ENCODE data around the gene MRGPRX3.

DNA sequence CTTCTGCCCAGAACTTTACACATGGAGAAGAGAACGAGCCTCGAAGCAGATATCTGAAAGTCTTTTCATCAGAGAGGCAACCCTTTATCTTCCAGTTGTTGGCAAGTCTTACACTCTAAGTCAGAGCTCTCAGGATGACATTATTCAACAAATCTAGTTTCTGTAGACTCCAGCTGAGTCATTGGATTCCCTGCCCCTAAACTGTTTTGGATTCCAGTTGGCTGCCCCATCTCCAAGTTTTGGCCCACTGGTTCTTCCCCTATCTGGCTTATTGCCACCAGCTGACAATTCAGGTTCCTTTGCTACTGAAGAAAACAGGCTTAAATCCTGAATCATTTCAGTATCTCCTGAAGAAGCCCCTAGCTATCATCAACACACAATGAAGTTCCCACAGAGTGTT lies 40.6 kb upstream of the MRGPRX3 start:
- TF ChIP-seq, protein P1, sequence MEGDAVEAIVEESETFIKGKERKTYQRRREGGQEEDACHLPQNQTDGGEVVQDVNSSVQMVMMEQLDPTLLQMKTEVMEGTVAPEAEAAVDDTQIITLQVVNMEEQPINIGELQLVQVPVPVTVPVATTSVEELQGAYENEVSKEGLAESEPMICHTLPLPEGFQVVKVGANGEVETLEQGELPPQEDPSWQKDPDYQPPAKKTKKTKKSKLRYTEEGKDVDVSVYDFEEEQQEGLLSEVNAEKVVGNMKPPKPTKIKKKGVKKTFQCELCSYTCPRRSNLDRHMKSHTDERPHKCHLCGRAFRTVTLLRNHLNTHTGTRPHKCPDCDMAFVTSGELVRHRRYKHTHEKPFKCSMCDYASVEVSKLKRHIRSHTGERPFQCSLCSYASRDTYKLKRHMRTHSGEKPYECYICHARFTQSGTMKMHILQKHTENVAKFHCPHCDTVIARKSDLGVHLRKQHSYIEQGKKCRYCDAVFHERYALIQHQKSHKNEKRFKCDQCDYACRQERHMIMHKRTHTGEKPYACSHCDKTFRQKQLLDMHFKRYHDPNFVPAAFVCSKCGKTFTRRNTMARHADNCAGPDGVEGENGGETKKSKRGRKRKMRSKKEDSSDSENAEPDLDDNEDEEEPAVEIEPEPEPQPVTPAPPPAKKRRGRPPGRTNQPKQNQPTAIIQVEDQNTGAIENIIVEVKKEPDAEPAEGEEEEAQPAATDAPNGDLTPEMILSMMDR (IDR thresholded peaks at IDR 0.05): no peak
- TF ChIP-seq POLR2AphosphoS5 (IDR thresholded peaks at IDR 0.05; ENCODE audit: low read depth, low read length): no peak
- TF ChIP-seq, protein P2, sequence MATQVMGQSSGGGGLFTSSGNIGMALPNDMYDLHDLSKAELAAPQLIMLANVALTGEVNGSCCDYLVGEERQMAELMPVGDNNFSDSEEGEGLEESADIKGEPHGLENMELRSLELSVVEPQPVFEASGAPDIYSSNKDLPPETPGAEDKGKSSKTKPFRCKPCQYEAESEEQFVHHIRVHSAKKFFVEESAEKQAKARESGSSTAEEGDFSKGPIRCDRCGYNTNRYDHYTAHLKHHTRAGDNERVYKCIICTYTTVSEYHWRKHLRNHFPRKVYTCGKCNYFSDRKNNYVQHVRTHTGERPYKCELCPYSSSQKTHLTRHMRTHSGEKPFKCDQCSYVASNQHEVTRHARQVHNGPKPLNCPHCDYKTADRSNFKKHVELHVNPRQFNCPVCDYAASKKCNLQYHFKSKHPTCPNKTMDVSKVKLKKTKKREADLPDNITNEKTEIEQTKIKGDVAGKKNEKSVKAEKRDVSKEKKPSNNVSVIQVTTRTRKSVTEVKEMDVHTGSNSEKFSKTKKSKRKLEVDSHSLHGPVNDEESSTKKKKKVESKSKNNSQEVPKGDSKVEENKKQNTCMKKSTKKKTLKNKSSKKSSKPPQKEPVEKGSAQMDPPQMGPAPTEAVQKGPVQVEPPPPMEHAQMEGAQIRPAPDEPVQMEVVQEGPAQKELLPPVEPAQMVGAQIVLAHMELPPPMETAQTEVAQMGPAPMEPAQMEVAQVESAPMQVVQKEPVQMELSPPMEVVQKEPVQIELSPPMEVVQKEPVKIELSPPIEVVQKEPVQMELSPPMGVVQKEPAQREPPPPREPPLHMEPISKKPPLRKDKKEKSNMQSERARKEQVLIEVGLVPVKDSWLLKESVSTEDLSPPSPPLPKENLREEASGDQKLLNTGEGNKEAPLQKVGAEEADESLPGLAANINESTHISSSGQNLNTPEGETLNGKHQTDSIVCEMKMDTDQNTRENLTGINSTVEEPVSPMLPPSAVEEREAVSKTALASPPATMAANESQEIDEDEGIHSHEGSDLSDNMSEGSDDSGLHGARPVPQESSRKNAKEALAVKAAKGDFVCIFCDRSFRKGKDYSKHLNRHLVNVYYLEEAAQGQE (IDR thresholded peaks at IDR 0.05; ENCODE audit: insufficient read depth in 1 of 2, low read depth in 2 of 2, low read length in 1 of 2): no peak
- TF ChIP-seq SIN3A (IDR thresholded peaks at IDR 0.05; ENCODE audit: borderline replicate concordance, insufficient read depth, low read depth, low read length): no peak

Measured in Panc1 (cell line).